ENCODE measurements around the gene PGLYRP2.

Gene PGLYRP2

GRCh38 chr19:15449620-15450527, 29.4 kb downstream of the PGLYRP2 start, which contains the start of gene WIZ:
WIZ (minus strand) TSS chr19:15449956; CDS start chr19:15448307, 1,649 bp downstream.
- TF ChIP-seq CTCF (IDR thresholded peaks at IDR 0.05; ENCODE audit: low read depth, low read length, missing control alignments), result no peak
- no peak for DNase-seq (ENCODE audit: low read depth)
- H3K4me3 ChIP-seq (ENCODE audit: low read depth, low read length), result peak within 1 kb of the TSS; percentile 70
- in situ Hi-C loops (cut with HindIII; ENCODE audit: low sequenced_read_pairs), result no loop called here

GRCh38 chr19:15448778-15449619, 30.3 kb downstream of the PGLYRP2 start:
- no peak for TF ChIP-seq CTCF (IDR thresholded peaks at IDR 0.05; ENCODE audit: low read depth, low read length, missing control alignments)
- peak overlapping the region; percentile 70 for H3K4me3 ChIP-seq (ENCODE audit: low read depth, low read length)
- DNase-seq (ENCODE audit: low read depth), result no peak
- in situ Hi-C loops (cut with HindIII; ENCODE audit: low sequenced_read_pairs), result no loop called here

DNA sequence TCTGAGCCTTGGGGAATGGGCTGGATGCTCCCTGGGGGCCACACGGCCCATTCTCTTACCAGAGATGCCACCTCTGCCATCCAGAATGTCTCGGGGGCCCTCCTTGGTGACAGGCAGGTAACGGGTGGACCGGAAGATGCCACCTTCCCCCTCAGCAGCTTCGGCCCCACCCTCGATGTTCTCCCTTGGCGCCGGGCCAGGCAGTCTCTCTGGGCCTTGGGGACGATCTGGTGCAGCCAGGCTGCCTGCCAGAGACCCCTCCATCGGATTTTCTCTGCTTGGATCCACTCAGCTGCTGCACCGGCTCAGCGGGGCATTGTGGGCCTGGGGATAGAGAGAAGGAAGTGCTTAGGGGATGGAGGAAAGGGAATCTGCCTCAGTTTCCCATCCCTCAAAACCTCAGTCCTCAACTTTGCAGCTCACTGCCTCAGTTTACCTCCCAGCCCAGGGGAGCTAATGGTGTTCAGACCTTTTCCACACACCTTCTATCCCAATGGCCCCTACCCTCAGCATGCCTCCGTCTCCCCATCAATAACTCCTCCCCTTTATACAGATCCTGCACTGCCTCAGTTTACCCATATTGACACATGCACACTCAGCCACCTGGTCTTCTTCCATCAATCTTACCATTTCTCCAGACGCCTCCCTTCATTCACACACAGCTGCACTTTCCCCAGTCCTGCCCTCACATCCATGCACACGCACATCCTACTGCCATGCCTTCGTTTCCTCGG, 31.1 kb downstream of the PGLYRP2 start:
- in situ Hi-C loops (cut with HindIII; ENCODE audit: low sequenced_read_pairs), result no loop called here
- peak overlapping the region; percentile 70 for H3K4me3 ChIP-seq (ENCODE audit: low read depth, low read length)
- DNase-seq (ENCODE audit: low read depth), result no peak
- no peak for TF ChIP-seq CTCF (IDR thresholded peaks at IDR 0.05; ENCODE audit: low read depth, low read length, missing control alignments)

GRCh38 chr19:15447057-15447456, 32.2 kb downstream of the PGLYRP2 start:
- H3K4me3 ChIP-seq (ENCODE audit: low read depth, low read length), result no peak overlapping the region
- no peak for DNase-seq (ENCODE audit: low read depth)
- TF ChIP-seq CTCF (IDR thresholded peaks at IDR 0.05; ENCODE audit: low read depth, low read length, missing control alignments), result no peak
- in situ Hi-C loops (cut with HindIII; ENCODE audit: low sequenced_read_pairs), result no loop called here

GRCh38 chr19:15445807-15446376, 33.4 kb downstream of the PGLYRP2 start:
- H3K4me3 ChIP-seq (ENCODE audit: low read depth, low read length), result no peak overlapping the region
- TF ChIP-seq CTCF (IDR thresholded peaks at IDR 0.05; ENCODE audit: low read depth, low read length, missing control alignments), result no peak
- no peak for DNase-seq (ENCODE audit: low read depth)
- in situ Hi-C loops (cut with HindIII; ENCODE audit: low sequenced_read_pairs), result no loop called here

- TF ChIP-seq CTCF (IDR thresholded peaks at IDR 0.05; ENCODE audit: low read depth, low read length, missing control alignments), result no peak
- no peak overlapping the region for H3K4me3 ChIP-seq (ENCODE audit: low read depth, low read length)
- no peak for DNase-seq (ENCODE audit: low read depth)
- in situ Hi-C loops (cut with HindIII; ENCODE audit: low sequenced_read_pairs), result no loop called here
Observed at GRCh38 chr19:15445227-15445605, 34.1 kb downstream of the PGLYRP2 start.
